Measurements from ENCODE around the gene FOXN3.

The FOXN3 gene

DNA sequence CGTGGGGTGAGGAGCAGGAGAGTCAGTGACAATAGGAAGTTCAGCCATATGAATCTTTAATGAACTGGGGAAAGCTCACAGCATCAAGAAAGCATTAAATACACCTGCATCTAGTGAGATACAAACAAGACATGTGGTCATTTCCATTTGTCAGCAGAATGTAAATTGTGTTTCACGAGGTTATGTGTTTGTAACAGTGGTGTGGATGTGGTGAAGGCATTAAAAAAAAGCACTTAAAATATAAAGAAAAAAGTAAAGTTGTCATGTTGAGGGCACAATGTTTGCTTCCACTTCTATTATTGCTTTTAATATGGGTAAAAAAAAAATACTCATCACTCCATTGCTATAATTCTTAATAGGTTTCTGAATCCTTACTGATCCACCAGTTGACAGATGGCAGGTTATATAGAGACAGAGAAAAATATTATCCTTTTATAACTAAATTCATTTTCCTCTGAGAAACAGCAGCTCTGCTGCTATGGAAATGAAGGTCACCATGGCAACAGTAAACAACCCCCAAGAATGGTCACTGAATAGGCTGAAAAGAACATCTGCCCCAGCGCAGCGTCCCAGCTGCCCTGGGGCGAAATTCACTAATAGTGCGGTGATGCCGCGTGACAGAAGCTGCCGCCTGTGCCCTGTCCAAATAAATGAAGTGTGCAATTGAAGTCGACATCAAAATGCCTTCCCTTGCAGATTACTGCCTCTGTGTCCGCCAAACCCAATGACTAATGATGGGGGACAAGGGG, 226.1 kb downstream of the FOXN3 start:
- DNase-seq (ENCODE audit: low read depth): no peak

DNA sequence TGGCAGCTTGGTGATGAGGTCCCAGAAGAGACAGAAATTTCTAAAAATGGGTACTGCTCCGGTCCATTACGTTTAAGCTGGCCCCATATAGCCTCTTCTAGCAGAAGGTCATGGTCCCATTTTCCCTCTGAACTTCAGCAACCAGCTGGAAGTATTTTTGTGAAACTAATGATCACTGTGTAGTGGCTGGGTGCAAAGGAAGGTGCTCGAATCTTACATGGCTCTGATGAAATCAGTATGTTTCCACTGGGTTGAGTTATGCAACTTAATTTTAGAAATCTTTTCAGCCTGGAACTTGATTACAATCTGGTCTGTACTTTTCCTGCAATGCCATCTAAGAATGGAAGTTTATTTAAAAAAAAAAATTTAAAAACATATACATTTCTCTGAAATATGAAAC, 228.5 kb downstream of the FOXN3 start:
- DNase-seq (ENCODE audit: low read depth): no peak

DNA sequence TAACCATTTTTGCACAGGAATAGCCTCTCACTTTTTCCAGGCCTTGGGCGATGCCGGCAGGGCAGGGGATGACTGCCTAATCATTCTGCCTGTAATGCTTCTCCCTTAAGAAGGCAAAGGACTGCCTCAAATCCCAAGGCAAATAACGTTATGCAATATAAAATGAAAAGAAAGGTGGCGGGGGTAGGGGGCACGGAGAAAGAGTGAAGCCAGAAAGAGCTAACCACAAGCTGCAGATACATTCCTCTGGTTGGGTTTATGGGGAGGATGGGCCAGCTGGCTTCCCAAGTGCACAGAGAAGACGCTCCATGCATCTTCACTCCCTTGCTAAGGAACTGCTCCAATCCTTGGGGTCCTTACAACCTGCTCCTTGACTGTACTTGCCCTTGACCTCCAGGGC, 229.5 kb downstream of the FOXN3 start:
- no peak for DNase-seq (ENCODE audit: low read depth)

DNA sequence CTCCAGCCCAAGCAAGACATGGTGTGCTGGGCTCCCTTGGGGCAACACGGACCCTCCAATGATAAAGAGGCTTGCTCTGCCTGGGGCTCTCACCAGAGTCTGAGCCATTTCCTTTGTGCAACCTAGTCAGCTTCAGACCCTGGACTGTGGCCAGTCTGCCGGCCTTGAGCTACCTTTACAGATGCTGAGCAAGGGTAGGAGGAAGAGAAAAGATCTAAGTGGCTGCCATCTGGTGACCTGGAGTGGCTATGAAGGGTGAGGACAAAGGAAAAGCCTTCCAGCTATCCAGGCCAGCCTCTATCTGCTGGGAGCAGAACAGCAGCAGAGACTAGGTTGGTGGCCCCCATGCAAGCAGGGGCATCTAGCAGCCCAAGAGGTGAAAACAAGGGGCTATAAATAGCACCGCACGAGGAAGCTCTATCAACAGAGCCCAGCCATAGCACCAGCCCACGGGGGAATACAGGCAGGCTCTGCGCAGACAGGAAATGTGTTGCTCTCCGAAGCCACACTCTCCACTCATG, 230.1 kb downstream of the FOXN3 start:
- DNase-seq (ENCODE audit: low read depth): no peak

DNA sequence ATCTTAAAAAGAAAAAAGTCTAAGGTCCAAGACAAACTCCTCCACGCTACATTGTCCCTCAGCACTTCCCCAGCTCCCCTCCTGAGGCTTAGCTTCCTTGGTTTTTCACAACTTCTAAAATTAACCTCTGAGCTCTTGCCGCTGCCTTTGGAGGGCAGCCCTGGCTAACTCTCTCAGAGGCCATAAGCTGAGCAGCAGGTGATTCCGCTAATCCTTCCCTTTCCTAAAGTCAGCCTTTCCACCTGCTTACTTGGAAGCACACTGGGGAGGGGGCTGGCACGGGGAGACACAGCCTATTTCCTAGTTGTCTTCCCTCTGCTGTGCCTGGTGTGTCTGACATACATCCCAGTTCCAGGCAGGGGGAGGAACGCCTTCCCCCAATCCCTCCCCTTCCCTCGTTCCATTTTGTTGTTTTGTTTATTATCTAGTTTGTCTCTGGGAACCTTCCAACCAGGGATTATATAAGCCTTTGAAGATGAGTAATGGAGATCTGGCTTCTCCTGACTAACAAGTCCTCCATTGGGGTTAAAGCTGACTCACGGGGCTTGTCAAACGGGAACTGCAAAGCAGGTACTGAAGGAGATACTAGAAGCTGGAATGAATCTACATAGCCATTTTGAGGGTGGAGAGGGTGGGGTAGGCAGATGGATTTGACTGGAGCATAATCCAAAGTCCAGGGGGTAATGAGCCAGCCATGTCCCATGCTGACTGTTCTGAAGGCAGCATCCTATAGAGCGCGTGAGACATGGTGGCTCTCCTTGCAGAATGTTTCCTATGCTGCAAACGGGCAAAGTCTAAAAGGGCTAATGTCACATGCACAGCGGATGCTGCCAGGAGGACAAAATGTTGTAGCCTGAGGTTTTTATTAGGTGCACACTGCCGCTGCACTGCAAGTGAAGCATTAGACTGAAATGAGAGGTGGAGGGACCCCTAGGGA, 230.8 kb downstream of the FOXN3 start:
- DNase-seq (ENCODE audit: low read depth): no peak

DNA sequence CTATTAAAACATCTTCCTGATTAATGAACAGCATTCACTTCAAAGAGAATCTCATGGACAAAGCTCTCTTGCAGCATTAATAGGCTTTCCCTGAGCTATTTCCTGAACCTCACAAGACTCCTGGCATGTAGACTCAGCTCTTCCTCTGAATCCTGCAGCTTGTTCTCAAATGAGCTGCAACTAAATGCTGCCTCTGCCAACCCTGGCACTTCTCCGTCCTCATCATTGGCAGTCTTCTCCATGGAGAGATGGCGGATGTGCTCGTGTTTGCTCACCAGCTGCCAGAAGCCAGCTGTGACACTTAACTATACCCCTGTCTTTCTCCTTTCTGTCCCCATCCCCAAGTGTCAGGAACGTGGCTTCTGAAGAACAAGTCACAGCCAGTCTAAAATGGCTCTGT, 232.1 kb downstream of the FOXN3 start:
- DNase-seq (ENCODE audit: low read depth): no peak

DNA sequence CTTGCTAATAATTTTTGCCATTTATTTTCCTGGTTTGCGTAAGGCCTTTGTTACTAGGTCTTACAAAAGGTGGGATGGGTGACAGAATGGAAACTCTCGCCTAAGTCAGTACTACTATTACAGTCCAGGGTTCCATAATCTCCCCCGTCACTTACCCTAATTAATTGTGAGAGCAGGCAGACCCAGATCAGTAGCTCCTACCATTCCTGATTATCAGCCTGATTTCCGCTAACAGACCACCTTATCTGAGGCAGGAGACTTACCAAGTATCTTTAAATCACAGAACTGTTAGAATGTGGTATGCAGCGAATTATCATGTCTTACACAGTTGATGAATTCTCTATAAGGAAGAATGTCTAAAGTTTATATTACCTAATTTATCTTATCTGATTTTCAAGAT, 234.7 kb downstream of the FOXN3 start:
- no peak for DNase-seq (ENCODE audit: low read depth)

DNA sequence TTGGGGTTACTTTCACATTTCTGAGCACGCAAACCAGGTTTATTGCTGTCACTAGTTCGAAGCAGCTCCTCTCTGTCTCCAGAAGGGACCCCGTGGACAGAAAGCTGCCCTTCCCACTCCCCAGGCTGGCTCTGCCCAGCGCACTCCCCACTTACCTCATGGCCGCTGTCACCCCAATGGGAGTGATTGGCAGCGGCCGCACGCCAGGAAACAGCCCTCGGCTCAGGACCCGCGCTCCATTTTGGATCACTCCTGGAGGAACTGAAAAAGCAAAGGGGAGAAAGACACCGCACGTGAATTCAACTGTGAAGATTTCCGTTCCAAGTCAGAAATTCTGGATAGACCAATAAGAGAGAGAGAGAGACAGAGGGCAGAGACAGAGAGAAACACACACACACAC, 236.5 kb downstream of the FOXN3 start:
- no peak for DNase-seq (ENCODE audit: low read depth)

DNA sequence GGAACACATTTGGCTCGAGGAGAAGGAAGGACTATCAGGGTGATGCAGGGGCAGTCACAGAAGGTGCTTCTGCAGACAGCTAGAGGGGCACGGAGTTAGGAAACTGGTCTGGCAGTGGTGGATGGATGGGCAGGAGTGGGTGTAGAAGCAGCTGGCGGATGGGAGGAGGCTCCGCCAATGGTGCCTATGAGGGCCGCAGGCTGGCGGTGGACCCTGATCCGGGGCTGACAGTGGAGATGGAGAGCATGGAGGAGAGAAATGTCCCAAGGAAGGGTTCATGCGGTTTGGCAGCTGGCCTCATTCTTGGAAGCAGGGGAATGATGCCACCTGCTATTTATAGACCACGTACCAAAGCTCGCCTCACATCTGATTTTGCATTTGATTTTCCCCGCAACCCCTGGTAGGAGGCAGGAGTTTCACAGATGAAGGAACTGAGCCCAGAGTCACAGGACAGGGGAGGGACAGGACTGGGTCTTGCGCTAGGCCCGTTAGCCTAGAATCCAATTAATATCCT, 237.1 kb downstream of the FOXN3 start:
- DNase-seq (ENCODE audit: low read depth): no peak

DNA sequence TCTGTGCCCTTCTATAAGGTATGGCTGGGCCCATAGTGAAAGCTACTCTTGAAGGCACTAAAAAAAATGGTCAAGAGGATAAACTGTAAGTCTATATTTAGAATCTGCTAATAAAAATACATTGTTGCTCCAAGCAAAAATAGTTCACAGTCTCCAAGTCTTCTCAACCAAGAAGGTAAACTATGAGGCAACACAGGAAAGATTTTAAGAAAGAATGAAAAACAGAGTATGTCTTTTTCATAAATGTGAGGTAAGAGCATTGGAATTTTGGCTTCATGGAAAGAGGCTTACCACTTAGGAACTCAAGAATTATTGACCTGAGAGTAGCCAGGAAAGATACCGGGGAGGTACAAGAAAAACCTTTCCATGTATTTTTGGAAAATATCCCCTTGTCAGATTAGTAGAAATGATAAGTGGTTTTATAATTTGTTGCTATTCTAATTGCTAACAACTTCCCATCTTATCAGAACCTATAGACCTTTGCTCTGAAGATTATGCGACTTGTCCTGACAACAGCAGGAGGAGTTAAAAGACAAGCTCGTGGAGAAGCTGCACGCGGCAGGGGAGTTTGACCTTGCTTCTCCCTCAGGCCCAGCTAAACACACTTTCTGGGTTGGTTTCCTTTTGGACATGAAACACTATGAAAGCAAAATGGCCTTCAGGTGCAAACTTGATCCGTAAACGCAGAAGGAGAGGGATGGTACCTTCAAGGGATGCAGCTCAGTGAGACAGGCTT, 238.1 kb downstream of the FOXN3 start:
- no peak for DNase-seq (ENCODE audit: low read depth)

DNA sequence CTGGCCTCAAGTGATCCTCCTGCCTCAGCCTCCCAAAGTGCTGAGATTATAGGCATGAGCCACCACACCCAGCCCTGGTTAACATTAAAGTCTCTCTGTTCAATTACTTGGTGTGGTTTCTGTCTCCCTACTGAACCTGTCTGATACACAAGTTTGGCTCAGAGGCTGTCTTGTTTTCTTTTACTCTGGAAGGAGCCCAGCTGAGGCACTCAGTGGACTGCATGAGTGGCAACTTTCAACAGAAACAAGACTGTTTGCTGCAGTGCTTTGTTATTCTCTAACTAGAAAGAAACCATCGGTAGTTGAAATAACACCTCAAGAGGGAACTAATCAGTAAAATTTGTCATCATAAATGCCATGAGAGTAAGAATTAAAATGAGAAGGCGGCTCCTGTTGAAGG, 238.7 kb downstream of the FOXN3 start:
- DNase-seq (ENCODE audit: low read depth): no peak

DNA sequence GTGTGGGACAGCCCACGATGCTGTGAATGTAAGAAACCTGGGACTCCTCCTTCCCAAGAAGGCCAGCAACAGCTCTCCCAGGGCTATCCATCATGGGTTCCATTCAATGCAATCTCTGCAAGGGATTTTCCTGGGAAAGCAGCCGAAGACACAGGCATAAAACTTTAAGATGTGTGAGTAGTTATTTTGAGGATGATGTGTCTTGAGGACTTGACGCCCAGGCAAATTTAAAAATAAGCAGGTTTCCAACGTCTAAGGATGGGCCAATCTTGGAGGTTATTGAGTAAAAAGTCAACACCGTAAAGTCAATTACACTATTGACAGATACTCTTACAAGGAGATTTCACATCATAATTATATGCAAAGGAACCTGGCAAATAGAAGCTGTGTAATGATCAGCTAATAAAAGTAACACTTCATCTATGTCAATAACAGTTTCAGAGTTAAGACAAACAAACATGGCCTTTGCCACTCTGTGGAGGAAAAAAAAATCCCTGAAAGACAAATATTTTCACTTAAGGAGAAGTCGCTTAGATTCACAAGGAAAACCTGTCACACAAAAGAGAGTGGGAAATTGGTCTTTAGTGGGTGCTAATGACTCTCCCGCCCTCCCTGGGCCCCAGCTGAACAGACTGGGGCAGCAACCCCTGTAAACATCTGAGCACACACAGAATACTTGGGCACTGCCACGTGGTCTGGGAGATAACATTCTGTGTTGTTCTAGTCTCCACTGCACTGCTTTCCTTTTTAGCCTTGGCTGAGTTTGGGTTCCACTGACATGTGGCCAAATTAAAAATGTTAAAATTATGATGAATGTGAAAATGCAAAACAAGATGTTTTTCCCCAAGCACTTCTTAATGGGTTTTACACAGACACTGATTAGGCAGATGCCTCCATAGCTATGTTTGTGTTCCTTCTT, 240.9 kb downstream of the FOXN3 start:
- DNase-seq (ENCODE audit: low read depth): no peak

DNA sequence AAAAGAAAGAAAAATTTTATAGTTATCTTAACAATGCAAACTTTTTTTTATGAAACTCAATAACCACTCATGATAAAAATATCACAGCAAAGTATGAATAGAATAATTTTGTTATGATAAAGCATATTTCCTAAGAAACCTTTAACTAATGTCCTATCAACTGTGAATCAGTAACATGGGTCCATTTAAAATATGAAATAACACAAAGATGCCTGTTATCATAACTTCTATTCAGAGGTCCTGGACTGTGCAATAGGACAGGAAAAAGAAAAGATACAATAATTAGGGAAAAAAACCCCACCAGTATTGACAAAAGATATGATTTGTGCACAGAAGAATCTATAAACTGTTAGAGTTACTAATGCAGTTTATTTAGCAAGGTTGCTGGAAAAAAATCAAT, 245.4 kb downstream of the FOXN3 start:
- DNase-seq (ENCODE audit: low read depth): no peak

DNA sequence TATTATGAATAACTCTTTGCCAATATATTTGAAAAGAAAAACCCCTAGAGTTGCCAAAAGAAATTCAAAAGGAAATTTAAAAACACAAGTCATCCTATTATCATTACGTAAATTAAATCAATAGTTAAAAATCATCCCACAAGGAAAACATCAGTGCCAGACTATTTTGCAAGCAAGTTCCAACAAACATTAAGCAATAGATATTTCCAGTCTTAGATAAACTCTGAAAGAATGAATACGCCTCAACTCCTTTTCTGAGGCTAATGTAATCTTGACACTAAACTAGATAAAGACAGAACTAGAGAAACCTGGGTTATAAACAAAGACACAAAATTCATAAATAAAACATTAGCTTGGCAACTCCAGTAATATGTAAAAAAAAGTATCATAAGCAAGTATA, 245.9 kb downstream of the FOXN3 start:
- no peak for DNase-seq (ENCODE audit: low read depth)

DNA sequence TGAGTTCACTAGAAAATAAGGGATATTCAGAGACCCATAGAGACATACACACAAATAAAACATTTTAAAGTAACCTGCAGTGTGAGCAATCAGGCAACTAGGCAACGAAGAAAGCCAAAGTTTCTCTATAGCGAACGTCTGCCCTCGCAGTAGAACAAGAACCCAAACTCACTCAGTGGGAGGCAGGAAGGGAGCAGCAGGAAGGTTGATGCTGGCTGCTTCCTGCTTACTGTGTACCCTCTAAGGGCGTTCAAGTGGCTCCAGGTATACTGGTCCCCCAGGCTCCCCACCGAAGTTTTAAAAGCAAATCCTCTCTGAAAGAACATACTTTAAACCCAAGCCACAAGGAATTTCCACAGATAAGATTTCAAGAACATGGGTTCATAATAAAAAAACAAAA, 249.3 kb downstream of the FOXN3 start:
- no peak for DNase-seq (ENCODE audit: low read depth)

DNA sequence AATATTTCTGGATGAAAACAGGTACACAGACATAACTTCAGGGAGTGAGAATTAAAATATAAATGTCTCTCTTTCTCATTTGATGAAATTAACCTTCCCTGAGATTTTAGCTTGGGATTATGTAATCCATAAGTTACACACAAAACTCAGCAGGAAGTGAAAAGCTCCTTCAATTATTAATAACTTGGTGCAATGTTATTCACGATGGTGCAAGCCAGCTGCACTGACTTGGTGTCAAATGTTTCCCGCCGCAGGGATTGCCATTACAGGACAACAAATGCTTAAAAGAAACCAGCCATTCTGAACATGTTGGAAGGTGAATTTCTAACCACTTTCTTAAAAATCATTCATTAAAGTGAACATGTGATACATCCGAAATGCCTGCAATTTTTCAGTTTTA, 250.4 kb downstream of the FOXN3 start:
- DNase-seq (ENCODE audit: low read depth): no peak

DNA sequence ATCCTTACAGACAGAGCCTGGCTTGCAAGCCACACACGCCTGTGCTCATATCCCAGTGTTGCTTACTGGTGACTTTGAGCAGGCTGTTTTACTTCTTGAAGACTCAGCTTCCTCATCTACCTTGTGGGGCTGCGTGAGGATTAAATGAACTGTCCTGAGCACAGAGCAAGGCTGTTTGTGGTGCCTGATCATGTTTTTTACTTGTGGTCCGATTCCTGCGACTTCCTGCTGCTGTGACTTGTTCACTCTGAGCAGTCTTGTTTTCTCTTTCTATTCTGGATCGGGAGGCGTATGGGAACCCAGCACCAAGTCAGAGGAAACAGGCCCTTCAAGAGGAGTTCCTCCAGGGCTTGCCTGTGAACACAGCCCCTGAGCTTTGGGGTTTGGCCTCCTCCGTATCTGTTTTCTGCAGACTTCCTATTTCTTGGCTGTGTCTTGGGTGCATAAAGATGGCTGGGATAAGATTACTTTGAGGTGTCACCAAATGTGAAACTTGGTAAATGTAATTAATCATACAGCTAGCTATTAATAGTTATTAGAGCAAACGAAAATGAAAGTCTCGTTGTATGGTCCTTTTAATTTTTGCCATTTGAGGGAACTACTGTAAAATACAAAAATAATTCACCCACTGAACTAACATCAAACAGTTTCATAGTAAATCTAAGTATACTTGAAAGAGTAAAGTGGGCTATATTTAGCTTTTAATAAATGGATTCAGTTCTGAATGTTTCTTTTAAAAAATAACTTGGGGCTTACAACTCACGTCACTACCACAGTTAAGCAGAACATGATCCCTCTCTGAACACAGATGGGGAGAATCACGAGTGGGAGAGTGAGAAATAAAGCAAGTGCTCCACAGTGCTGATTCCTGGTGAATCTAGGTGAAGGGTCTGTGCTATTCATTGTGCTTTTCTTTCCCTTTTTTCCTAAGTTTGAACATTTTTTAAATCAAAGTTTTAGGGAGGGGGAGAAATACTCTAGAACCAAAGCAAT, 251.5 kb downstream of the FOXN3 start:
- DNase-seq (ENCODE audit: low read depth): no peak

DNA sequence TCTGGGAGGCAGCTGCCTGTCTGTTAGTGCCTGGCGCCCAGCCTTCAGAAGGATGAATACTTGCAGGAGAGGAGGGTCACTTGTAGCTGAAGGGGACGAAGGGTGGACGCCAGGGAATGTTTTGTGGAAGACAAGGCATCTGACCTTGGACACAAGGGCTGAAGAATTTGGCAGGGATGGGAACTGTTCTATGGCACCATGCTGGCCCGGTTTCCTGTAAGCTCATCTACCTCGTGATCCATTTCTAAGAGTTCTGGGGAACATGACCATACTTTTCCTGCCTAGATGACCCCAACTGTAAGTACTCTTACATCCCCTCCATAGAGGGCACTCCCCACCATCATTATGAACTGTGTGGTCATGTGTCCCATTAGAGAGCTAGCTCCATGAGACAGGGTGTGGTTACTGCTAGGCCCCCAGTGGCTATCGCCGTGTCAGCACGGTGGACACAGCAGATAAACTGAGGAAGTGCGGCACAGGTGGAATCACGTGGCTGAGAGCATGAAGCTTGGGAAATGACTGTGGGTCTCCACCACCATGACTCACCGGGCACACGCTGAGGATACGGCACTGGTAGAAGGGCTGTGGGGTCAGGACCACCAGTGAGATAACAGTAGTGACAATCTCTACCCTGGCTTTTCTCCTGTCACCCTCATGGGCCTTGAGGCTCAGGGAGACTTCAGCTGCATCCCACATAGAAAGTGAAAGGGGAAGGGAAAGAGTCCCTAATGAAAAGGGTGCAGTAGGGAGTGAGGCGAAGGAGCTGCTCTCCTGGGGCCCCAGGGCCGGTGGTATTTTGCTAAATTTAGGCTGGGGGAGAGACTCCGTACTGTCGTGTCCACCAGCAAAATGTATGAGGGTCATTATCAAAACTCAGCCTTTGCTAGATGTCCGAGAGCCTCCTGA, 252.6 kb downstream of the FOXN3 start:
- no peak for DNase-seq (ENCODE audit: low read depth)
